GM12872 (cell line): ENCODE measurements around the gene PANK4.

Experiments used
- TF ChIP-seq, protein P1 (sequence below): IDR thresholded peaks from 3 replicates; pipeline ENCODE4 v1.5.1; 2011; ENCODE audit warnings: low read depth, mild to moderate bottlenecking, low read length, moderate library complexity; ENCODE audit not compliant: insufficient read depth

Gene PANK4

GRCh38 chr1:2556277-2556677 lies 29.9 kb upstream of the PANK4 start, which contains the start of gene TNFRSF14:
TSS of gene TNFRSF14 (plus strand) at chr1:2556371. CDS start at chr1:2556665, 294 bp downstream.
- TF ChIP-seq, protein P1, sequence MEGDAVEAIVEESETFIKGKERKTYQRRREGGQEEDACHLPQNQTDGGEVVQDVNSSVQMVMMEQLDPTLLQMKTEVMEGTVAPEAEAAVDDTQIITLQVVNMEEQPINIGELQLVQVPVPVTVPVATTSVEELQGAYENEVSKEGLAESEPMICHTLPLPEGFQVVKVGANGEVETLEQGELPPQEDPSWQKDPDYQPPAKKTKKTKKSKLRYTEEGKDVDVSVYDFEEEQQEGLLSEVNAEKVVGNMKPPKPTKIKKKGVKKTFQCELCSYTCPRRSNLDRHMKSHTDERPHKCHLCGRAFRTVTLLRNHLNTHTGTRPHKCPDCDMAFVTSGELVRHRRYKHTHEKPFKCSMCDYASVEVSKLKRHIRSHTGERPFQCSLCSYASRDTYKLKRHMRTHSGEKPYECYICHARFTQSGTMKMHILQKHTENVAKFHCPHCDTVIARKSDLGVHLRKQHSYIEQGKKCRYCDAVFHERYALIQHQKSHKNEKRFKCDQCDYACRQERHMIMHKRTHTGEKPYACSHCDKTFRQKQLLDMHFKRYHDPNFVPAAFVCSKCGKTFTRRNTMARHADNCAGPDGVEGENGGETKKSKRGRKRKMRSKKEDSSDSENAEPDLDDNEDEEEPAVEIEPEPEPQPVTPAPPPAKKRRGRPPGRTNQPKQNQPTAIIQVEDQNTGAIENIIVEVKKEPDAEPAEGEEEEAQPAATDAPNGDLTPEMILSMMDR = peak; percentile 30; the same call in 2 of the 3 replicates

DNA sequence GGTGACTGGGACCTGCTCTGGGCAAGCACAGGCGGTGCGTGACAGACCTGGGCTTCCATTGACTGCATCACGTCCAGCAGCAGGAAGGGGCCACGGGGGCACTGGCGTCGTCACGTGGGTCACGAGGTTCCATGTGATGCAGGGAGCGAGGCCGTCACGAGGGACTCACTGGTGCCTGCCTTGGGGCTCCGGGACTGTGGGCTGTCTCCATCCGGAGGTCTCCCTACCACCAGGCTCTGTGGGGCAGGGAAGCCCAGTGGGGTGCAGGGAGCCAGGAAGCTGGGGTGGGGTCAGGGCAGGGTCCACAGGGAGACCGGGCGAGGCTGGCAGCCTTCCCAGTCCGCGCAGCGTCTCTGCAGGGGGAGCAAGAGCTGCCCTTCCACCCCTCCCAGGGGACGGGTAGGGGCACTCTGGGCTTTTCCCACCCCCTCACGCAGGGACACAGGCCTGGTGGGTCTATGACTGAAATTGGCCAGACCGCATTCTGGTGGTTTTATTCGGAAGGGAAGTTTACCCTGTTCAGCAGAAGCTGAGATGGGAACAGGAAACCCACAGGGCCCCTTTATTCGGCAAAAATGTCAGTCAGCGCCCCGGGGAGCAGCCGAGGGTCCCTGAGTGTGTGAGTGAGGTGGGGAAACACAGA lies 29.4 kb upstream of the PANK4 start:
- TF ChIP-seq, protein P1 = no peak

- TF ChIP-seq, protein P1 = peak; percentile 83
Measured at GRCh38 chr1:2554621-2555387, 28.4 kb upstream of the PANK4 start.

GRCh38 chr1:2553871-2554620 lies 27.6 kb upstream of the PANK4 start:
- TF ChIP-seq, protein P1 = no peak

GRCh38 chr1:2552189-2552588 lies 25.8 kb upstream of the PANK4 start:
- TF ChIP-seq, protein P1 = no peak

GRCh38 chr1:2548068-2548589 lies 21.7 kb upstream of the PANK4 start:
- TF ChIP-seq, protein P1 = peak; percentile 94
